MCF 10A (cell line): ENCODE results near the gene C2. TPM values are rescaled to one million over a fixed set of nuclear protein-coding genes. Genes with fewer than 3 reads are reported as not detected.

Source experiments
- BruUV-seq: library from RNA; stranded (reverse); fragments of 400-500 nt; replicated peaks from 2 replicates; lab custom pipeline; 2021; lab: Mats Ljungman, UMichigan
- CTCF ChIA-PET: fragments of 300-600 bp; sonication (Branson Sonifier 250); formaldehyde crosslinking; extraction: SDS; loops from one replicate; lab custom pipeline; 2021; ENCODE audit warnings: antibody characterized with exemption, inconsistent platforms; lab: Yijun Ruan, JAX
- POLR2A ChIA-PET: fragments of 300-600, 350-650 bp; sonication (Branson Sonifier 250); formaldehyde crosslinking; extraction: SDS; loops from one replicate; lab custom pipeline; 2020; ENCODE audit warnings: antibody characterized with exemption, inconsistent platforms; lab: Yijun Ruan, JAX
- DNase-seq: peaks from one replicate; pipeline ENCODE4 v3.0.0-alpha.2; 2018; ENCODE audit not compliant: unreplicated experiment
- H3K27ac Mint-ChIP-seq: one replicate; pipeline ENCODE4 v1.8.0; 2022; ENCODE audit warnings: mild to moderate bottlenecking, low read depth, mixed read lengths; ENCODE audit not compliant: unreplicated experiment
- H3K27me3 Mint-ChIP-seq: one replicate; pipeline ENCODE4 v1.8.0; 2022; ENCODE audit warnings: mixed read lengths; ENCODE audit not compliant: insufficient read depth, unreplicated experiment
- H3K36me3 Mint-ChIP-seq: one replicate; pipeline ENCODE4 v1.8.0; 2022; ENCODE audit warnings: mild to moderate bottlenecking, moderate library complexity, mixed read lengths; ENCODE audit not compliant: insufficient read depth, unreplicated experiment
- H3K4me1 Mint-ChIP-seq: one replicate; pipeline ENCODE4 v1.8.0; 2022; ENCODE audit warnings: mixed read lengths; ENCODE audit not compliant: insufficient read depth, unreplicated experiment
- H3K4me3 Mint-ChIP-seq: one replicate; pipeline ENCODE4 v1.8.0; 2022; ENCODE audit warnings: mild to moderate bottlenecking, moderate library complexity, mixed read lengths; ENCODE audit not compliant: unreplicated experiment
- H3K9me3 Mint-ChIP-seq: one replicate; pipeline ENCODE4 v1.8.0; 2022; ENCODE audit warnings: mixed read lengths; ENCODE audit not compliant: unreplicated experiment
- intact Hi-C: fragments of 100-400 bp; cut with micrococcal nuclease; formaldehyde crosslinking; loops from 2 replicates; pipeline ENCODE4 v1.14.1; 2022
- total RNA-seq: library from RNA; stranded (reverse); gene quantifications from 2 replicates; pipeline ENCODE4 v1.2.3, GENCODE V29; 2022
- TF ChIP-seq, protein P1 (sequence below): fragments of 200-600 bp; IDR thresholded peaks from one replicate; pipeline ENCODE4 v1.8.0; 2022; ENCODE audit warnings: antibody characterized with exemption, mild to moderate bottlenecking; ENCODE audit not compliant: unreplicated experiment

The C2 gene
- total RNA-seq, 1 experiment from 2014 or later: not detected

DNA sequence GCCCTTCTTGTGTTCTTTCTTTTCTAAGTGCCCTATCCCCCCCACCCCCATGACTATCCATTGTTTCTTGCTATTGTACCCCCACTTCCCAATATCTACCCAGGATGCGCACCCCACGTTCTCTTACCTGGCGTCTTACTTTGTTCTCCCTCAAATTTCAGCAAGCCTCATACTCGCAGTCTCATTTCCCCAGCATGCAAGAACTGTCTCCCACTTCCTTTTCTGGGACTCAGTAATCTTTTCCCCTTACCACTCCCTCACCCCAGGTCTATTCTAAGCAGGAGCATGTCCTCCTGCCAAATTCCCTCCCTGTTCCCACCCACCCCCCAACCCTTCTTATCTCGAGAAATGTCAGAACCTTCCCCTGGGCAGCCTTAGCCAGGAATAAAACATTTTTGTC, 28.3 kb upstream of the C2 start:
- Mint-ChIP-seq H3K27ac (no peak overlapping the region), H3K27me3 (no peaks in the 10 kb centered on the region)

DNA sequence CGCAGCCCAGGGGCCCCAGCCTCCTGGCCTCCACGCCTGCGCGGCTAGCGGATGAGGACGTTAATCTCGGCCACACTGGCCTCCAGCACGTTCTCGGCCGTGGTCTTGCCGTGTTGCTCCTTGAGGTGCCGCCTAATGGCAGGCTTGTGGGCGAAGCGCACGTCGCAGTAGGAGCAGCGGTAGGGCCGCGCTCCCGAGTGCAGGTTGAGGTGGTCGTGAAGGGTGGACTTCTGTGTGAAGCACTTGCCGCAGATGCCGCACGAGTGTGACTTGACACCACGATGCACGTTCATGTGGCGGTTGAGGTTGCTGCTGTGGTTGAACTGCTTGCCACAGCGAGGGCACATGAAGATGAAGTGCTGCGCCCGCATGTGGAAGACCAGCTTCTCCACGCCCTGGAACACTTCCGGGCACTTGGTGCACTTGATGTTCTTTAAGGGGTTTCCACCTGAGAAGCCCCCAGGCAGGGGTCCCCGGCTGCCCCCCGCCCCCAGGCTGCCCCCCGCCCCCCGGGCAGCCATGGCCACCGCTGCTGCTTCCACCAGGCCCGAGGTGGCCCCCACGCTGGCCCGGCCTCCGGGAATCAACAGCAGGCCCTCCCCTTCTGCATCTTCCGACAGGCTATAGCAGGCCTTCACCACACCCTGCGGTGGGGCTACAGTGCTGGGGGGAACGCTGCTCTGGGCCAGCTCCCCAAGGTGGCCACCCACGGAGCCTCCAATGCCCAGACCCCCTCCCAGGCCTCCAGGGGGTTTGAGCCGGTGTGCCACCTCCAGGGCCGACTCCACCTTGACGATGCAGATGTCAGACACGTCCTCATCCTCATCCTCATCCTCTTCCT, 27.4 kb upstream of the C2 start:
- BruUV-seq: no TSS peak
- H3K27me3 Mint-ChIP-seq: no peaks in the 10 kb centered on the region
- H3K9me3 Mint-ChIP-seq: no peaks in the 10 kb centered on the region
- peaks cover 26% of the 10 kb centered on the region for H3K36me3 Mint-ChIP-seq
- no peak for DNase-seq
- TF ChIP-seq, protein P1, sequence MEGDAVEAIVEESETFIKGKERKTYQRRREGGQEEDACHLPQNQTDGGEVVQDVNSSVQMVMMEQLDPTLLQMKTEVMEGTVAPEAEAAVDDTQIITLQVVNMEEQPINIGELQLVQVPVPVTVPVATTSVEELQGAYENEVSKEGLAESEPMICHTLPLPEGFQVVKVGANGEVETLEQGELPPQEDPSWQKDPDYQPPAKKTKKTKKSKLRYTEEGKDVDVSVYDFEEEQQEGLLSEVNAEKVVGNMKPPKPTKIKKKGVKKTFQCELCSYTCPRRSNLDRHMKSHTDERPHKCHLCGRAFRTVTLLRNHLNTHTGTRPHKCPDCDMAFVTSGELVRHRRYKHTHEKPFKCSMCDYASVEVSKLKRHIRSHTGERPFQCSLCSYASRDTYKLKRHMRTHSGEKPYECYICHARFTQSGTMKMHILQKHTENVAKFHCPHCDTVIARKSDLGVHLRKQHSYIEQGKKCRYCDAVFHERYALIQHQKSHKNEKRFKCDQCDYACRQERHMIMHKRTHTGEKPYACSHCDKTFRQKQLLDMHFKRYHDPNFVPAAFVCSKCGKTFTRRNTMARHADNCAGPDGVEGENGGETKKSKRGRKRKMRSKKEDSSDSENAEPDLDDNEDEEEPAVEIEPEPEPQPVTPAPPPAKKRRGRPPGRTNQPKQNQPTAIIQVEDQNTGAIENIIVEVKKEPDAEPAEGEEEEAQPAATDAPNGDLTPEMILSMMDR: no peak
- H3K27ac Mint-ChIP-seq: no peak overlapping the region
- ChIA-PET POLR2A (interaction anchor here (0.6 to 3.1 kb wide), 5 partner anchors 15 to 93 kb away, joined by 3 to 41 read pairs (median 3); partner anchors contain the start of genes LSM2, NELFE and SKIC2), CTCF (interaction anchor here (0.6 to 0.8 kb wide), 2 partner anchors 93 to 362 kb away, joined by 3 read pairs; partner anchors contain the start of gene LSM2)
- intact Hi-C loops: no loop called here
- H3K4me3 Mint-ChIP-seq: peak overlapping the region; percentile 93
- peaks cover 31% of the 10 kb centered on the region for H3K4me1 Mint-ChIP-seq

More for the DNA sequence above, 28.3 kb upstream of the C2 start:
- POLR2A ChIA-PET: interaction anchor here (0.9 to 3.1 kb wide), 6 partner anchors 46 to 1372 kb away, joined by 3 to 41 read pairs (median 18); partner anchors contain the start of genes BAG6, CFB, LSM2 and NELFE
- no TSS peak for BruUV-seq
- TF ChIP-seq, protein P1: no peak
- no peaks in the 10 kb centered on the region for H3K9me3 Mint-ChIP-seq
- intact Hi-C loops: no loop called here
- peaks cover 35% of the 10 kb centered on the region for H3K36me3 Mint-ChIP-seq
- peaks cover 31% of the 10 kb centered on the region for H3K4me1 Mint-ChIP-seq
- CTCF ChIA-PET: interaction anchor here (0.8 to 1.9 kb wide), 2 partner anchors 53 to 361 kb away, joined by 3 to 28 read pairs; no protein-coding TSS in a partner anchor
- DNase-seq: no peak
- peak overlapping the region; percentile 93 for H3K4me3 Mint-ChIP-seq

DNA sequence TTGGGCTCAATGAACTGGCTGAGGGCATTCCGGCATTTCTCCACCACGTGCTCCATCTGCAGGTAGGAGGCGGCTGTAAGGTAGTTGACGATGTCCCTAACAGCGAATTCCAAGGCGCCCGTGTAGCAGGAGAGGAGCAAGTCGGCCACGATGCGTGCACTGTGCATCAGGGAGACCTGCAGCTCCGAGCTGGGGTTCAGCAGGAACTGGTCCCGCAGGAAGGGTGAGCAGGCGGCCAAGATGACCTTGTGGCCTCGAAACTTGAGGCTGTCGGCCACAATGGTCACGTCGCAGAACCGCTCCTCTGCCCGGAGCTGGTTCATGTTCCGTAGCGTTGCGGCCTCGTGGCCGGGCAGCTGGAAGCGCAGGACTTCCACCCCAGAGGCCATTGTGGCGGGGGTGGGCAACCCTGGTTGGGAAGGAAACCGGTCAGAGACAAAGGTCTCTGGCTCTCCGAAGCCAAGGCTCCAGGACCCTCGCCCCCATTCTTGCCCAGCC, 26.6 kb upstream of the C2 start:
- H3K27ac Mint-ChIP-seq: no peak overlapping the region
- H3K9me3 Mint-ChIP-seq: no peaks in the 10 kb centered on the region
- peaks cover 26% of the 10 kb centered on the region for H3K4me1 Mint-ChIP-seq
- intact Hi-C loops: no loop called here
- ChIA-PET POLR2A (interaction anchor here (0.6 to 2.2 kb wide), 6 partner anchors 16 to 198 kb away, joined by 3 to 7 read pairs (median 4); partner anchors contain the start of genes ABHD16A and LSM2), CTCF (interaction anchor here (0.6 kb wide), 1 partner anchor 95 kb away, joined by 3 read pairs; no protein-coding TSS in a partner anchor)
- H3K36me3 Mint-ChIP-seq: peaks cover 18% of the 10 kb centered on the region
- H3K27me3 Mint-ChIP-seq: no peaks in the 10 kb centered on the region
- no peak for DNase-seq
- no TSS peak for BruUV-seq
- peak overlapping the region; percentile 67 for H3K4me3 Mint-ChIP-seq
- TF ChIP-seq, protein P1: no peak
